ENCODE measurements around the gene PRXL2A. TPM values are rescaled to one million over a fixed set of nuclear protein-coding genes. Genes with fewer than 3 reads are reported as not detected.

Gene PRXL2A, protein sequence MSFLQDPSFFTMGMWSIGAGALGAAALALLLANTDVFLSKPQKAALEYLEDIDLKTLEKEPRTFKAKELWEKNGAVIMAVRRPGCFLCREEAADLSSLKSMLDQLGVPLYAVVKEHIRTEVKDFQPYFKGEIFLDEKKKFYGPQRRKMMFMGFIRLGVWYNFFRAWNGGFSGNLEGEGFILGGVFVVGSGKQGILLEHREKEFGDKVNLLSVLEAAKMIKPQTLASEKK
- 45.6 and 54.7 TPM in 2 replicates for total RNA-seq

DNA sequence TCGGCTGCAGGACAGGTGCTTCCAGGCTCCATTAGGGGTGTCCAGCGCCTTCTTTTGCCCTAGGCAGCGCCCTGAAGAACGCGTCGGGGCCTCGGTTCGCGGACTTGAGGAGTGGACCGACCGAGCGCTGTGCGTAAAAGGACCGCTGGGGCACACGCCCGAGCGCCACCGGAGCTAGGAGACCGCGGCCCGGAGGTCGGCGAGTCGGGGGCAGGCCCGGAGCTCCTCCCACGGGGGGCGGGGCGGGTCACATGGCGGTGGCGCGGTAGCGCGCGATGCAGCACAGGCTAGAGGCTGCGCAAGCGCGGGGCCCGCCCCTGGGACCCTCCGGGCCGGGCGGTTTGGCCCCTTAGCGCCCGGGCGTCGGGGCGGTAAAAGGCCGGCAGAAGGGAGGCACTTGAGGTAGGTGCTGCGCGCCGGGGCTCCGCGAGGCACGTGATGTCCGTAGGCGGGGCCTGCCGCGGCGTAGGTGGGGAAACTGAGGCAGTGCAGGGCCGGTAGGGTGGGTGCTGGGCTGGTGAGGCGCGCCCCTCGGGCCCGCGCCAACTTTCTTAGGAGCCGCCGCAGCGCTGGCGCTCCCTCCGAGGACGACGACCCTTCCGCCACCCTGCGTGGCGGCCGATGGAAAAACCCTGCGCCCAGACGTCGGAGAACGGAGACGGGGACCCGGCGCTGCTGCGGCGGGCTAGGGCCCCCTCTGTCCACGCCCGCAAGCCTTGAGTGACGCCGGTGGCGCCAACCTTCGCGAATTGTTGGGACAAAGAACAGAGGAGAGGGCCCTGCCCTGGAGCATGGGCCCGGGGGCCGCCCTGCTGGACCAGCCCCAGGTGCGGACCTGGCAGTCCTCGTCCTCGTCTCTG, at the start of gene PRXL2A:
PRXL2A (plus strand) TSS at position 310 of the 860 bp plus-strand sequence. CDS start 11,917 bp downstream, outside the sequence.

DNA sequence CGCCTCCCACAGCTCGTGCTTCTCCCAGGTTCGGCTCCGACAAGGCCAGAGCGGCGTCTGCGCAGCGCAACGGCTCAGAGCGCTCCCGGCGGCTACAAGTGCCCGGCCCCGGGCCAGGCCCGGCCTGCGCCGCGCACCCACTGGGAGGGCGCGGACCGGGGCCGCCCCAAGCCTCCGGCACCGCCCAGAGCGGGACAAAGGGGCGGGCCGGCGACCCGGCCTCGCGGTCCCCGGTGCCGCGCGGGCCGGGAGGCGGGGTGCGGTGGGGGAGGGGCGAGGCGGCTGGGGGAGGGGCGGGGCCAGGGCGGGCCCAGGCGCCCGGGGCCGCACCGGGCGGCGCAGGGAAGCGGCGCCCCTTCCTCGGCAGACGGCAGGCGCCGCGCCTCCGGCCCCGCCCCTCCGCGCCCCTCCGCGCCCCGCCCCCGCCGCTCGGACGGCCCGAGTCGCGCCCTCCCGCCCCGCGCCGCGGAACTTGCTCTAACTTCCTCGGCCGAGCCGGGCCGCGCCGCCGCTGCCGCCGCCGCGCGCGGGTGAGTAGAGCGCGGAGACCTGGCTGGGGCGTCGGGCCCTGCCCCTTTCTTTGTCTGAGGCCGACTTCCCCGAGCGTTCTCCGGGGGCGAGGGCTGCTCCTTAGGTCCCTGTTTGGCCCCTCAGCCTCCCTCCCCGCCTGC, 45.6 kb downstream of the PRXL2A start, which contains the start of gene TSPAN14:
TSPAN14 (plus strand) TSS at position 469 of the 671 bp plus-strand sequence. CDS start 34,924 bp downstream, outside the sequence.

Other genes with a start within 250 kb of the PRXL2A start
- 84.6 and 99.6 TPM in 2 replicates for gene ANXA11, start 203.0 kb upstream of the PRXL2A start, total RNA-seq
- gene MAT1A, start 118.9 kb upstream of the PRXL2A start, total RNA-seq = not detected in 2 replicates
- gene DYDC1, start 51.8 kb upstream of the PRXL2A start, total RNA-seq = not detected in 2 replicates
- not detected in 2 replicates for gene DYDC2, start 51.8 kb upstream of the PRXL2A start, total RNA-seq
- gene TSPAN14, start 45.8 kb downstream of the PRXL2A start, total RNA-seq = 62.6 and 70.0 TPM in 2 replicates
- gene SH2D4B, start 129.4 kb downstream of the PRXL2A start, total RNA-seq = not detected in 2 replicates